ENCODE data around the gene PPP4R1. TPM values are rescaled to one million over a fixed set of nuclear protein-coding genes. Genes with fewer than 3 reads are reported as not detected.

Gene PPP4R1
- total RNA-seq, 4 donors from 2014 or later = 27.7 to 48.3 (median 32.0) TPM

GRCh38 chr18:9658087-9658641 is 43.8 kb upstream of the PPP4R1 start:
- no peak for ATAC-seq

DNA sequence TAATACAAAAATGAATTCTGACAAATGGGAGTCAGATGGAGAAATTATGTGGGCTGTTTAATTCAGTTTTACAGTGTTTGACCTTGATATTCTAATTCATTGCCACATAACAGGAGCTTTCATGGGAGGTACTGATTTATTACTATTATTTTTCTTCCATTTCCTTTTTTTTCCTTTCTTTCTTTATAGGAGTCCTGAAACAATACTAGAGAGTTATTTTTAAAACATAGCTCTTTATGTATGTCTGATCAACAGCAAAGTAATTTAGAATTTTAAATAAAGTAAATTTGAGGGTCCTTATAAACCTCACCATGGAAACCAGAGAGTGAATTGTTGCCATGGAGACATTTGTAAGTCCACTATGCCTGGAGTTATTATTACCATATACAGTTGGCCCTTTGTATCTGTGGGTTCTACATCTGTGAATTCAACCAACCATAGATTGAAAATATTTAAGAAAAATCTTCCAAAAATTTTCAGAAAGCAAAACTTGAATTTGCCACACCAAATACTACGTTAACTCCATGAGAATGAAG is 40.9 kb upstream of the PPP4R1 start:
- TF ChIP-seq, protein P1, sequence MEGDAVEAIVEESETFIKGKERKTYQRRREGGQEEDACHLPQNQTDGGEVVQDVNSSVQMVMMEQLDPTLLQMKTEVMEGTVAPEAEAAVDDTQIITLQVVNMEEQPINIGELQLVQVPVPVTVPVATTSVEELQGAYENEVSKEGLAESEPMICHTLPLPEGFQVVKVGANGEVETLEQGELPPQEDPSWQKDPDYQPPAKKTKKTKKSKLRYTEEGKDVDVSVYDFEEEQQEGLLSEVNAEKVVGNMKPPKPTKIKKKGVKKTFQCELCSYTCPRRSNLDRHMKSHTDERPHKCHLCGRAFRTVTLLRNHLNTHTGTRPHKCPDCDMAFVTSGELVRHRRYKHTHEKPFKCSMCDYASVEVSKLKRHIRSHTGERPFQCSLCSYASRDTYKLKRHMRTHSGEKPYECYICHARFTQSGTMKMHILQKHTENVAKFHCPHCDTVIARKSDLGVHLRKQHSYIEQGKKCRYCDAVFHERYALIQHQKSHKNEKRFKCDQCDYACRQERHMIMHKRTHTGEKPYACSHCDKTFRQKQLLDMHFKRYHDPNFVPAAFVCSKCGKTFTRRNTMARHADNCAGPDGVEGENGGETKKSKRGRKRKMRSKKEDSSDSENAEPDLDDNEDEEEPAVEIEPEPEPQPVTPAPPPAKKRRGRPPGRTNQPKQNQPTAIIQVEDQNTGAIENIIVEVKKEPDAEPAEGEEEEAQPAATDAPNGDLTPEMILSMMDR (IDR thresholded peaks at IDR 0.05 in 4 of 5, conservative IDR thresholded peaks at IDR 0.05 in 1 of 5) = no peak
- TF ChIP-seq POLR2A (IDR thresholded peaks at IDR 0.05) = no peak
- in situ Hi-C loops (cut with MboI; ENCODE audit: low sequenced_read_pairs in 4 of 4) (no loop called here), intact Hi-C loops (cut with DNase I; ENCODE audit: low total_unique reads) (no loop called here)
- Histone ChIP-seq H3K4me3 (no peak overlapping the region), H3K27ac (no peak overlapping the region), H3K9me3 (no peaks in the 10 kb centered on the region), H3K27me3 (no peaks in the 10 kb centered on the region), H3K36me3 (no peaks in the 10 kb centered on the region), H3K4me1 (no peaks in the 10 kb centered on the region)
- DNase-seq = no peak
- no peak for ATAC-seq

More at GRCh38 chr18:9658087-9658641, 43.8 kb upstream of the PPP4R1 start:
- H3K27me3 ChIP-seq = no peaks in the 10 kb centered on the region
- intact Hi-C loops (cut with DNase I; ENCODE audit: low total_unique reads) (no loop called here), in situ Hi-C loops (cut with MboI; ENCODE audit: low sequenced_read_pairs in 4 of 4) (no loop called here)
- H3K9me3 ChIP-seq = no peaks in the 10 kb centered on the region
- H3K4me1 ChIP-seq = no peaks in the 10 kb centered on the region
- no peak overlapping the region for H3K4me3 ChIP-seq
- DNase-seq = no peak
- no peak for TF ChIP-seq POLR2A (IDR thresholded peaks at IDR 0.05)
- TF ChIP-seq, protein P1 (IDR thresholded peaks at IDR 0.05 in 4 of 5, conservative IDR thresholded peaks at IDR 0.05 in 1 of 5) = no peak
- no peaks in the 10 kb centered on the region for H3K36me3 ChIP-seq
- H3K27ac ChIP-seq = no peak overlapping the region

DNA sequence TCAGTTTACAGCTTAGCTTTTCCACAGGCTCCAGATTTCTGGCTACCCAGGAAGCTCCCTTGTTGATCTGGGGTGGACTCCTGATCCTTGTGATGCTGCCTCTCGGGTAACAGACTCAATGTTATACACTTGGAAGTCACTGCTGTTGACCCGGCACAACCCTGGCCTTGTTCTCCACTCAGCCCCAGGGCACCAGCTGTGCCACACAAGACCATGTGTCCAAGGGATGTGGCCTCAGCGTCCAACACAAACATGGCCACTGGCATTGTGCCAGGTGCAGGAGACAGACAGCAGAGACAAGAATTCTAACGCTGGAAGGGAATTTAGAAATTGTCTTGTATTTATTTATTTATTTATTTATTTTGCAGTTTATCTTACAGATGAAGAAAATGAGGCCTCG is 39.0 kb upstream of the PPP4R1 start:
- no peaks in the 10 kb centered on the region for H3K9me3 ChIP-seq
- H3K27ac ChIP-seq = no peak overlapping the region
- H3K4me3 ChIP-seq = no peak overlapping the region
- no peak for TF ChIP-seq POLR2A (IDR thresholded peaks at IDR 0.05)
- TF ChIP-seq, protein P1 (IDR thresholded peaks at IDR 0.05 in 4 of 5, conservative IDR thresholded peaks at IDR 0.05 in 1 of 5) = no peak
- H3K36me3 ChIP-seq = no peaks in the 10 kb centered on the region
- DNase-seq (no peak), ATAC-seq (no peak)
- in situ Hi-C loops (cut with MboI; ENCODE audit: low sequenced_read_pairs in 4 of 4) = no loop called here
- H3K4me1 ChIP-seq = no peaks in the 10 kb centered on the region
- no peaks in the 10 kb centered on the region for H3K27me3 ChIP-seq
- intact Hi-C loops (cut with DNase I; ENCODE audit: low total_unique reads) = no loop called here

- H3K27me3 ChIP-seq = no peaks in the 10 kb centered on the region
- intact Hi-C loops (cut with DNase I; ENCODE audit: low total_unique reads) = no loop called here
- H3K9me3 ChIP-seq = no peaks in the 10 kb centered on the region
- no peak overlapping the region for H3K27ac ChIP-seq
- no peaks in the 10 kb centered on the region for H3K4me1 ChIP-seq
- no peak overlapping the region for H3K4me3 ChIP-seq
- TF ChIP-seq, protein P1 (IDR thresholded peaks at IDR 0.05 in 4 of 5, conservative IDR thresholded peaks at IDR 0.05 in 1 of 5) = no peak
- TF ChIP-seq POLR2A (IDR thresholded peaks at IDR 0.05) = no peak
- in situ Hi-C loops (cut with MboI; ENCODE audit: low sequenced_read_pairs in 4 of 4) = no loop called here
- H3K36me3 ChIP-seq = no peaks in the 10 kb centered on the region
- ATAC-seq (no peak), DNase-seq (no peak)
These were observed 34.8 kb upstream of the PPP4R1 start for GRCh38 chr18:9649164-9649540.

Measured in gastrocnemius medialis (tissue), 4 donors.